IPS-18c (cell line): ENCODE data around the gene COL20A1.

ENCODE experiments used
- H3K4me3 ChIP-seq: 2 replicates; pipeline ENCODE4 v1.7.0; 2013; ENCODE audit warnings: low read depth, mild to moderate bottlenecking, low read length, moderate library complexity; ENCODE audit not compliant: insufficient read depth
- H3K9me3 ChIP-seq: one replicate; pipeline ENCODE4 v1.6.1; 2013; ENCODE audit warnings: mild to moderate bottlenecking, low read length, moderate library complexity; ENCODE audit not compliant: control insufficient read depth, insufficient read depth

The COL20A1 gene

DNA sequence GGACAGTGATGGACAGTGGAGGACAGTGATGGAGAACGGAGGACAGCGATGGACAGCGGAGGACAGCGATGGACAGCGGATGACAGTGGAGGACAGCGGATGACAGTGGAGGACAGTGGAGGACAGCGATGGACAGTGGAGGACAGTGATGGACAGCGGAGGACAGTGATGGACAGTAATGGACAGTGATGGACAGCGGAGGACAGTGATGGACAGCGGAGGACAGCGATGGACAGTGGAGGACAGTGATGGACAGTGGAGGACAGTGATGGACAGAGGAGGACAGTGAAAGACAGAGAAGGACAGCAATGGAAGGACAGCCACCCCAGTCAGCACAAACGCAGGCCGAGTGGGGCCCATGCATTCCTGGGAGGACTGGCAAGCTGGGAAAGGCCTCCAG is 35.4 kb upstream of the COL20A1 start:
- H3K9me3 ChIP-seq = peaks cover 3% of the 10 kb centered on the region
- H3K4me3 ChIP-seq = no peak overlapping the region

DNA sequence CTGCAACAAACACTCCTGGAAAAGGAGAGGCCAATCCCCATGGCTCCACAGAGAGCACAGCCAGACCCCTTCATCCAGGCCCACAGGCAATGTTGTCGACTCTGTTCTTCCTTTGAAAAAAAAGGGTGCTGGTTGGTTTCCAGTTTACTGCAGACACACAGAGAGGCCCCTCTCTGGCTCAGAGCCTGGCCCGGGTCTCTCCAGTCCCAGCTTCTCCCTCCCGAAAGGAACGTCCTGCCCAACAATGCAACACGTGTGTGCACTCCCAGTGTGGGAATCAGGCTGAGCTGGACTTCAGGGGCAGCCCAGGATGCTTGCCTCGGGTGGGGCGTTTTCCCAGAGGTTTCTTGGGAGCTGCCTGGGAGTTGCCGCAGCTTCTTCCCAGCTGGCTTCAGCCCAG is 34.2 kb upstream of the COL20A1 start:
- H3K9me3 ChIP-seq = peaks cover 3% of the 10 kb centered on the region
- no peak overlapping the region for H3K4me3 ChIP-seq

DNA sequence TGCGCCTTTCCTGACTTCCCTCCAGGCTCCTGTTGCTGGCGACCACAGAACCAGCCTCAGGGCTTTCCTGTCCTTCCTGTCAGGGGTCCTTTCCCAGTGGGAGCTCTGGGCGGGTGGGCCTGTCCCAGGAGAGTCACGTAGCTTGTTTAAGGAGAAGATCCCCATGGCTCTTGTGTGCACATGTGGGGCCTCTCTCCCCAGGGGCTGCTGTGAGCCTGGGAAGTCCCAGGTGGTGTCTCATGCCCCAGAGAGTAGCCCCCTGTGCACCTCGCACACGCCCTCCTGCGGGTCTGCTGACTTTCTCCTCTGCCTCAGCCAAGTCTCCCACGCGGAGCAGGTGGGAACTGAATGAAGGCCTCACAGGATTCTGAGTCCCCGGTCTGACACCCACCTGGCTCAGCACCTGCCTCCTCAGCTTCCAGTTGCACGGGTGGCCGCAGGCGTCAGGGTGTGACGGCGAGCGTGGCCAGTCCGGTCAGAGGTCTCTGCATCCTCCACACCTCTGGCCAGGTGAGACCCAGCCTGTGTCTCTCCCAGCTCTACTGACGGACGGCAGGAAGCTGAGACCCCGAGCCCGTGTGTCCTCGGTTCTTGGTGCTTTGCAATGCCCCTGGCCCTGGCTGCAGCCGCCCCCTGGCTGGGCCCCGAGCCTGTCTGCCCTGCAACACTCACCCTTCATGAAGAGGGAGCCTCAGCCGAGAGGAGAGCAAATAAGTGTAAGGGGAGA is 33.1 kb upstream of the COL20A1 start:
- Histone ChIP-seq H3K9me3 (peaks cover 3% of the 10 kb centered on the region), H3K4me3 (no peak overlapping the region)

DNA sequence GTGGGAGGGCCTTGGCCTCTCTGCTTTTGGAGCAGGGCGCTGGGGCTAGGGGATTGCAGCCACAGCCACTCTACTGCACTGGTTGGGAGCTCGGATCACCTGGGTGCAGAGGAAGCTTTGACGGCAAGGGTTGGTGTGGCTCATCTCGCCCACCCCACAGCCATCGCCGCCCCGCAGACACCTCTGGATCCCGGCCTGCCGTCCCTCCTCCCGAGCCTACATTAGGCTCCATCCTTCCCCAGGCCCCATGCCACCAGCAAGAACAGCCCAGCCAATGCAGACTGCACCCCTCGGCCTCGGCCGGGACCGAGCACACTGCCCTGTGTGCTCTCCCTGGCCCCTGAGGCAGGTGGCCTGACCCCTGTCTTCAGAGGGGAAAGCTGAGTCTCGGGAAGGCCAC is 32.5 kb upstream of the COL20A1 start:
- peaks cover 3% of the 10 kb centered on the region for H3K9me3 ChIP-seq
- H3K4me3 ChIP-seq = no peak overlapping the region

DNA sequence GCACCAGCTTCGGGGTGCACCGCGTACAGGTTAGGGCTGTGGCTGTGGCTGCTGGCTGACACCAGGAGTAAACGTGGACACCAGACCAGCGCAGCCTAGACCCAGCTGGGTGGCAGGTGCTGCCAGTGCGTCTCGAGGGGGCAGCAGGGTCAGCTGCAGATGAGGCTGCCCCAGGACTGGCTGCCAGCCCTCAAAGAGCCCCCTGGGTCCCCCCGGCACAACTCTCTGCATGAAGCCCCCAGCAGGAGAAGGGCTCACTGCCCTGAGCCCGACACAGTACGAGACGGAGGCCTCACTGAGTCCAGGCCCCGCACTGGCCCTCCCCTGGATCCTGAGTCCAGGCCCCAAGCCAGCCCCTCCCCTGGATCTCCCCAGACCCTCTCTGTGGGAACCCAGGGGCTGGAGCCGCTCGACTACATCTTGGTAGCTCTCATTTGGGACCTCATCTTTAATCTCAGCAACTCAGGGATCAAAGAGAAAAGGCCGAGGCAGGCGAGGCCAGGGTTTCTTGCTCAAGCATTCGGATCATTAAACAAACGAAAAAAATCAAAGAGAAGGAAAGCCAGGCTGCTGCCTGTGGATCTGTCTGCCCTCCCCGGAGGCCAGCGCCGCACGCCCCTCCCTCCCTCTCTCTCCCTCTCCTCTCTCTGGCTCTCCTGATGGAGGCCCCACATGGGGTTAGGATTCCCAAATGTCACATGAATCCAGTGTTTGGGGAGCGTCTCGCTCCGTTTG is 31.8 kb upstream of the COL20A1 start:
- Histone ChIP-seq H3K9me3 (peaks cover 3% of the 10 kb centered on the region), H3K4me3 (no peak overlapping the region)

DNA sequence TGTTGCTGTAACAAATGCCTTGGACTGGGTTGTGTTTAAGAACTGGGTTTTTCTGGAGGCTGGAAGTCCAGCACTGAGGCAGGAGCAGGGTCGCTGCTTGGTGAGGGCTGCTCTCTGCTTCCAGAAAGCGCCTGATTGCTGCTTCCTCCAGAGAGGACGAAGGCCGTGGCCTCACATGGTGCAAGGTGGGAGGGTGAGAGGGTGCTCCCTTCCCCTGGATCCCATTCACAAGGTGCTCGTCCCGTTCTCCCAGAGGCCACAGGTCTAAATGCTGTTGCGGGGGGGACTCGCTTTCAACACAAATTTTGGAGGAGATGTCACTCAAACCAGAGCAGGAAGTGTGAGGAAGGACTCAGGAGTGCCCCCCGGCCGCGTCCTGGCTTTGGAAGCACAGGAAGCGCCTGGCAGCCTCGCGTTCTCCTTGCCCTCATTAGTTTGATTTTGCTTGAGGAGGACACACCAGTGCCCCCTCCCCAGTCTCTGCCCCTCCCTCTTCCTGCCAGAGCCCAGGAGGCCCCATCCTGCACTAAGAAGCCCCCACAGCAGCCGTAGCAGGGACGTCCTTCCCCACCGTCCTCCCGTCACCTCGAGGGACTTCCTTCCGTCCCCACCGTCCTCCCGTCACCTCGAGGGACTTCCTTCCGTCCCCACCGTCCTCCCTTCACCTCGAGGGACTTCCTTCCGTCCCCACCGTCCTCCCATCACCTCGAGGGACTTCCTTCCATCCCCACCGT is 31.0 kb upstream of the COL20A1 start:
- Histone ChIP-seq H3K4me3 (no peak overlapping the region), H3K9me3 (peaks cover under 1% of the 10 kb centered on the region)

DNA sequence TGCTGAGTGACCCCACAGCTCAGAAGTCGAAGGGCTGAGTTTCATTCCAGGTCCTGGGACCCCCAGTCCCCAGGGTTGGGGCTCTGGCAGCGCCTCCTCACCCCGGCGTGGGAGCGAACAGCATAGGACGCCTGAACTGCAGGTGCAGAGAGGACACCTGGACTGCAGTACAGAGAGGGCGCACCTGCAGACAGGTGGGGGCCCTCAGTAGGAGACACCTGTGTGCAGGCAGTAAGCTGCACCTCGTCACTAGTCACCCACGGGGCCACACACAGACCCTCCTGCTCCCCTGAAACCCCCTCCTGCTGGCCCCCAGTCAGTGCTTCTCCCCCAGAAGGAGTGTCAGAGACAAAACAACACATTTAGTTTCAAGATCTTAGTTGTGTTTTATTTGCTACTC is 30.1 kb upstream of the COL20A1 start:
- H3K9me3 ChIP-seq = no peaks in the 10 kb centered on the region
- H3K4me3 ChIP-seq = no peak overlapping the region

DNA sequence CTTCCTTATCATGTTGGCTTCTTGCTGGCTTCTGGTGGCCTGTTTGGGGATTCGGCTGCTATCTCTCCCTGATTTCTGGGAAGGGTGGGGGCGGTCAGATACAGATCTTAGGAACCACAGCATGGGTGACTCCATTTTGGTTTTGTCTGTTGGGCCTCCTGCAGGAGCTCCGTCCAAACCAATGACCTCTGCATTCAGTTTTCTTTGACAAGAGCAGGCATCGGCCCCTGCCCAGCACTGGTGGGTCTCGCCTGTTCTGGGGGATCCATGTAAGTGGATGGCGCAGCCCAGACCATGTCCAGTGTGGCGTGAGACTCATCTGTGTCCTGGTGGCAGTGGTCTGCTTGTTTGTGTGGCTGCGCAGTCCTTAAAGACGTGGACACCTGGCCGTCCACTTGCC is 29.0 kb upstream of the COL20A1 start:
- H3K9me3 ChIP-seq = no peaks in the 10 kb centered on the region

DNA sequence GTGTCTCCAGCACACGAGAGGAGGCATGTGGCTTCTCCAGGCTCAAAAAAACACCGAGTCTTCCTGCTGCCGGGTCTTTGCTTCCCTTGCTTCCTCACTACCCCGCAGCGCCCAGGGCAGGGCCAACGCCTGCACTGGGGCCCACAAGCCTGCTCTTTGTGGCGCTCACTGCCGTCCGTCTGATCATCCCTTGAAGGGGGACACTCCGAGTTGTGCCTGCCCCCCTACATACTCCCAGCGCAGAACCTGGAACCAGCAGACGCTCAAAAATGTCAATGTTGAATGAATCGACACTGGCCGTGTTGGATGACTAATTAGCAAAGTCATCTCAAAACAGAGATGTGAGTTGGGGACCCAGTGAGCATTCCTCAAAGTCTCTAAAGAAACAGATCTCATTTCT is 28.5 kb upstream of the COL20A1 start:
- H3K9me3 ChIP-seq = no peaks in the 10 kb centered on the region
- no peak overlapping the region for H3K4me3 ChIP-seq

More for the DNA sequence above, 29.0 kb upstream of the COL20A1 start:
- no peak overlapping the region for H3K4me3 ChIP-seq

DNA sequence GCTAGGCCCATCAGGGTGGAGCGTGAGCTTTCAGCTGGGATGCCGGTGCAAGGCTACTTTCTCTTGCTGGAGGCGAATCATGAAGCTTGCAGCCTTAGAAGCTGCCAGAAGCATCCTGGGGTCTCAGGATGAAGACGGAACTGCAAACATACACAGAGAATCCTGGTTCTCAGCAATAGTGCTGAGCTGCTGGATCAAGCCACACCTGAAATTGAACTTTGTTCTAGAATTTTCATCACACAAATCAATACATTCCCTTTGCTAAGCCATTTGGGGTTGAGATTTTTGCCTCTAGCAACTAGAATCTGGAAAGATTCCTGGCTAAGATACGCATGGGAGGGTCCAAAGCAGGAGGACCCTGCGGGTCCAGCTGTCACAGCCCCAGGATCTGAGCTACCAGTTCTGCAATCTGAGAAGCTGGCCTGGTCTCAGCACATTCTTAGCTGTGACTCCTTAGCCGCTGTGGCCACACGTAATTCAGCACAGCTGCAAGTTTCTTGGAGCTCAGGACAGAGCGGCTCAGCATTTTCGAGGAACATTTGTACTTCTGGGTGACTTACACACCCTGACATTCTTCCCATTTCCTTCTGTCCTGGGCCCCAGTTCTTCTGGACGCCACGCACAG is 27.0 kb upstream of the COL20A1 start:
- no peaks in the 10 kb centered on the region for H3K9me3 ChIP-seq
- H3K4me3 ChIP-seq = no peak overlapping the region

DNA sequence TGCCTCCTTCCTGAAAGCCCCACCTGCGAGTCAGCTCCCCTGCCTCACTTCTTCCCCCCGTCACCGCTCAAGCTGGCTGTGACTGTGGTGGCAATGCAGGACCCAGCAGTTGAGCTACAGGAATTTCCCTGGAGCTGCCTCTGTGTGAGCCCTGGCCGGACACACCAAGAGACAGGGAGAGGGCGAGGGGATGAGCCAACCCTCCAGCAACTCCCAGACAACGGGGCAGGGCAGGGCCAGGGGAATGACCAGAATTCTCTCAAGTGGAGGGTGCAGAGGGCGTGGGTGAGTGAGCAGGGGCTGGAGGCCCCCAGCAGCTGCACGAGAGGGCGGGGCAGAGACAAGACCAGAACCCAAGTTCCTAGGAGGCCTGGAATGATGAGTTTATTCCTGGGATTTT is 25.3 kb upstream of the COL20A1 start:
- Histone ChIP-seq H3K9me3 (no peaks in the 10 kb centered on the region), H3K4me3 (no peak overlapping the region)

DNA sequence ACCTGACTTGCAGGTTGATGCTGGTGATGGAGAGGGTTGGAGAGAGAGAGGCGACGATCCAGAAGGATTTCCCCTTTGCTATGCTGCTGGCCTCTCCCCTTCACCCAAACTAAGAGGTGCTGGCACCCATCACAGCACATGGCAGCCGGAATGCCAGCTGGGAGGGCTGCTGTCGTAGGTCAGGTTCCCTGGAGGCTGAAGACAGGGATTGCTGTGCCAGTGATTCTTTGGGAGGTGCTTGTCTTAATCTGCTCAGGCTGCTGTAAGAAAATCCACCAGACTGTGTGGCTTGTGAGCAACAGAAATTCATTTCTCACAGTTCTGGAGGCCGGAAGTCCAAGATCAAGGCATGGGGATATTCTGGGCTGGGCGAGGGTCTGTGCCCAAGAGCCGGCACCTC is 24.7 kb upstream of the COL20A1 start:
- Histone ChIP-seq H3K4me3 (no peak overlapping the region), H3K9me3 (no peaks in the 10 kb centered on the region)

DNA sequence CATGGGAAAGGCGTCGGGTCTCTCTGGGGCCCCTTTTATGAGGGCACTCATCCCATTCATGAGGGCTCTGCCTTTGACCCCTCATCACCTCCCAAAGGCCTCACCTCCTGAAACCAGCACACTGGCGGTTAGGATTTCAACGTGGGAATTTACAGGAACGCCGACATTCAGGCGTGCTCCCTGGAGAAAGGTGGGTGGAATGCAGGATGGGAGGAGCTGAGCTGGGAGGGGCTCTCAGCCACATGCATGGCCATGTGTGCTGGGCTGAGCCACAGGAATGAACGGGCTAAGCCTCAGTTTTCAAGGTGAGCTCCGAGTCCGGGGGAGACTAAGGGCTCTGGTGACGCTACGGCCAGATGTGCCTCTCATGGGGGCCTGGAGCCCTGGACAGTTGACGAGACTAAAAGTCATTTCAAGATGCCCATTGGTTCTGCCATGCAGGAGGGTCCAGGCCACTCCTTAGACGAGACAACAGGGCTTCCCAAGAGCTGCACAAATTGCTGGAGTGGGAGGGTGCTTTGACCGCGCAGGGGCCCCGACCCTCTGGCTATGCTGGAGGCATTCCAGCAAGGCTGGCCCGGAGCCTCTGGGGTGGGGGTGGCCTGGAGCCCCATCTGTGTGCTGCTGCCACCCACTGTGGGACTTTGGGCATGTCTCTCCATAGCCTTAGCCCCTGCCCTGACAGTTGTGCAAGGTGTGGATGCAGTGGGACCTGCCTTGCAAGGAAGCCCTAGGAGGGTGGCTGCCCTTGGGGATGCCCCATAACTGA is 24.1 kb upstream of the COL20A1 start:
- Histone ChIP-seq H3K9me3 (no peaks in the 10 kb centered on the region), H3K4me3 (no peak overlapping the region)

DNA sequence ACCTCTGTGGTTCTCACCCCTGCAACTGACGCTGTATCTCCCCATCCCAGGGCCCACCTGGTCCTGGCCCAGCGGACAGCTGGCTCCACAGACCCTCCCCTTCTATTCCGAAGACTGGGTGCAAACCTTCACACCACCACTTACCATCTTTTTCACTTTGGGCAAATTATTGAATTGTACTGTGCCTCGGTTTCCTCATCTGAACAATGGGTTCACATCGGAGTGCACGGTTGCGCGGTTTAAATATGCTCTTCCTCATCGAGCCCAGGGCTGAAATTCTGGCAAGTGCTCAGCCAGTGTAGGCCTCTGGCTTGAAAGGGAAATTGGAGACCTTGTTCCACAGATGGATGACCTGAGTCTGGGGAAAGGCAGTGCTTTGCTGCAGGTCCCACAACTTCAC is 23.3 kb upstream of the COL20A1 start:
- H3K9me3 ChIP-seq = no peaks in the 10 kb centered on the region

DNA sequence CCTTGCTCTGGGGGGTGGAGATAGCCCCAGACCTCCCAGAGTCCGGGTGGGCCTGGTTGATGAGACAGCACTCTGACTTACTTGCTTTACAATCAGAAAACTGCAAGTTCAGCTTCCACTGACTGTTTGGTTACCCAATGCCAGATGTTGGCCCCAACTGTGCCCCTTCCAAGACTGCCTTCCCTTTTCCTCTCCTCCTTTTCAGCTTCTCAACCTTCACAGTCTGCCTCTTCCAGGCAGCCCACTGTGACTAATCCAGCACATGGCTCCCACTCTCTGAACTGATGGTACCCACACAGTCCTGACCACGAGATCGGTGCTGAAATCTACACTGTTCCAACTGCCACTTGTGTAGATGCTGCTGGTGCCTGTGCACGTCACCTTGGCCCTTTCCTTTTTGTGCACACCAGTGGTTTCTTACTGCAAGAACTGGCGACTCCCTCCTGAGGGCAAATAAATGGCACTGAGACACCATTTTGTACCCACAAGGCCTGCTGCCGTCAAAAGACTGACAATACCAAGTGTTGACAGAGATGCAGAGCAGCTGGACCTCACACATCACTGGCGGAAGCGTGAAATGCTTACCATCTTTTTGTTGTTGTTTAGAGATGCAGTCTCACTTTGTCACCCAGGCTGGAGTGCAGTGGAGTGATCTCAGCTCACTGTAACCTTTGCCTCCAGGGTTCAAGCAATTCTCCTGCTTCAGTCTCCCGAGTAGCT is 22.2 kb upstream of the COL20A1 start:
- no peak overlapping the region for H3K4me3 ChIP-seq
- no peaks in the 10 kb centered on the region for H3K9me3 ChIP-seq

More for the DNA sequence above, 23.3 kb upstream of the COL20A1 start:
- H3K4me3 ChIP-seq = no peak overlapping the region
